ENCODE data around the gene UTP14C. TPM values are rescaled to one million over a fixed set of nuclear protein-coding genes. Genes with fewer than 3 reads are reported as not detected.

The UTP14C gene
- total and polyA plus RNA-seq, 2 of the 13 experiments (the other 11 are each of a cell fraction or from before 2014, with no cell fraction given): 8.8 to 12.2 TPM

- TF ChIP-seq ZNF749 (CRISPR knock-in tag; IDR thresholded peaks at IDR 0.05; ENCODE audit: borderline replicate concordance) (no peak), ZSCAN9 (CRISPR knock-in tag; IDR thresholded peaks at IDR 0.05; ENCODE audit: borderline replicate concordance) (no peak), ZNF678 (CRISPR knock-in tag; IDR thresholded peaks at IDR 0.05) (peak; percentile 90; the same call in 1 of the 2 replicates), PCBP2 (optimal IDR thresholded peaks at IDR 0.05; ENCODE audit: low read depth, low read length, poor library complexity, severe bottlenecking) (no peak), XRCC5 (optimal IDR thresholded peaks at IDR 0.05; ENCODE audit: low read length) (no peak), STAG1 (CRISPR knock-in tag; IDR thresholded peaks at IDR 0.05) (peak; percentile 77), ATF3 (CRISPR knock-in tag; IDR thresholded peaks at IDR 0.05) (peak; percentile 10; the same call in 1 of the 2 replicates), ZNF329 (CRISPR knock-in tag; IDR thresholded peaks at IDR 0.05; ENCODE audit: low read depth) (no peak), ZNF432 (CRISPR knock-in tag; IDR thresholded peaks at IDR 0.05; ENCODE audit: borderline replicate concordance) (no peak), ZNF556 (CRISPR knock-in tag; IDR thresholded peaks at IDR 0.05; ENCODE audit: borderline replicate concordance) (no peak), FOSL2 (CRISPR knock-in tag; IDR thresholded peaks at IDR 0.05) (peak; percentile 89), MEIS2 (CRISPR knock-in tag; IDR thresholded peaks at IDR 0.05) (no peak), PHB2 (IDR thresholded peaks at IDR 0.05; ENCODE audit: partially characterized antibody) (no peak), DNMT3B (CRISPR knock-in tag; conservative IDR thresholded peaks at IDR 0.05) (no peak), SALL2 (CRISPR knock-in tag; IDR thresholded peaks at IDR 0.05) (no peak), ZGPAT (CRISPR knock-in tag; IDR thresholded peaks at IDR 0.05) (0 out of 2 replicates have a peak, but pooled peaks have one; percentile 12), HMGXB3 (CRISPR knock-in tag; IDR thresholded peaks at IDR 0.05; ENCODE audit: borderline replicate concordance) (no peak), ZSCAN22 (CRISPR knock-in tag; IDR thresholded peaks at IDR 0.05) (no peak), ZMAT5 (CRISPR knock-in tag; IDR thresholded peaks at IDR 0.05; ENCODE audit: borderline replicate concordance, low read depth) (no peak), ATF4 (CRISPR knock-in tag; IDR thresholded peaks at IDR 0.05) (no peak), STAT5B (CRISPR knock-in tag; IDR thresholded peaks at IDR 0.05) (no peak), RARG (CRISPR knock-in tag; IDR thresholded peaks at IDR 0.05; ENCODE audit: low read depth) (no peak), SUZ12 (IDR thresholded peaks at IDR 0.05; ENCODE audit: low read depth, low read length) (no peak), SRY (CRISPR knock-in tag; IDR thresholded peaks at IDR 0.05) (no peak), ZNF383 (CRISPR knock-in tag; IDR thresholded peaks at IDR 0.05; ENCODE audit: borderline replicate concordance) (no peak)
These were observed 46.5 kb downstream of the UTP14C start (continued) for GRCh38 chr13:52070929-52071523.
